ENCODE measurements around the gene ABCA7.

The ABCA7 gene

DNA sequence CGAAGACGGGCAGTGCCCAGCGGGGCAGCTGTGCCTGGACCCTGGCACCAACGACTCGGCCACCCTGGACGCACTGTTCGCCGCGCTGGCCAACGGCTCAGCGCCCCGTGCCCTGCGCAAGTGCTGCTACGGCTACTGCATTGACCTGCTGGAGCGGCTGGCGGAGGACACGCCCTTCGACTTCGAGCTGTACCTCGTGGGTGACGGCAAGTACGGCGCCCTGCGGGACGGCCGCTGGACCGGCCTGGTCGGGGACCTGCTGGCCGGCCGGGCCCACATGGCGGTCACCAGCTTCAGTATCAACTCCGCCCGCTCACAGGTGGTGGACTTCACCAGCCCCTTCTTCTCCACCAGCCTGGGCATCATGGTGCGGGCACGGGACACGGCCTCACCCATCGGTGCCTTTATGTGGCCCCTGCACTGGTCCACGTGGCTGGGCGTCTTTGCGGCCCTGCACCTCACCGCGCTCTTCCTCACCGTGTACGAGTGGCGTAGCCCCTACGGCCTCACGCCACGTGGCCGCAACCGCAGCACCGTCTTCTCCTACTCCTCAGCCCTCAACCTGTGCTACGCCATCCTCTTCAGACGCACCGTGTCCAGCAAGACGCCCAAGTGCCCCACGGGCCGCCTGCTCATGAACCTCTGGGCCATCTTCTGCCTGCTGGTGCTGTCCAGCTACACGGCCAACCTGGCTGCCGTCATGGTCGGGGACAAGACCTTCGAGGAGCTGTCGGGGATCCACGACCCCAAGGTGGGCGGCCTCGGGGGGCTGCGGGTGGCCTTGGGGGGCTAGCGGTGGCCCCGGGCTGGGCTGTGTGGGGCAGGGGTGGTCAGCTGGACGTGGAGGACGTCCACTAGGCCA lies 34.9 kb upstream of the ABCA7 start:
- DNase-seq: no peak

DNA sequence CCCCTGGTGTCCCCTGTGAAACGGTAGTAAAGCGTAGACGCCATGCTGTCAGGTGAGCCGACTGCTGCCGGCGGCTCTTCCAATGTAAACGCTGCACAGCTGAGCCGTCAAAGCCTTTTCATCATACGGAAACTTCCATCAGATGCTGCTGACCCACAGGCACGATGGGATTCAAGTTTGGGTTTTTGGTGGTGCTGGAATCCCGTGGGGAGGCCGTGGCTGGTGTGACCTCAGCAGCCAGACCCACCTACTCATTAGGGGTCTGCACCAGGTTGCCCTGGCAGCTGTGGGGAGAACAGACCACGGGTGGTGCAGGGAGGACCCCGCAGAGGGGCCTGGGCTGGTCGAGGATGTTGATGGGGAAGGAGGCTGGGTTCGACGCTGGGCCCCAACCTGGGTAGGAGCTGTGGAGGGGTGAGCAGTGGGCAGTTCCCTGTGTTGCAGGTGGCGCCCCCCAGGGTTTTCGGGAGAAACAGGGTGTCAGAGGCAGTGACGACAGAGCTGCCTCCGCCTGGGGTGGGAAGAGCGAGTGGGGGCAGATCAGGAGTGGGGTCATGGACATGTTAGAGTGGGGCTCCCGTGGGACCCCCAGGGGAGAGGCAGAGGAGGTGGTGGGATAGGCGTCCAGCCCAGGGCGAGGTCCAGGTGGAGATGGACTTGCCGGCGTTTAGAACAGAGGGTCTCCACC lies 33.1 kb upstream of the ABCA7 start:
- DNase-seq: no peak

DNA sequence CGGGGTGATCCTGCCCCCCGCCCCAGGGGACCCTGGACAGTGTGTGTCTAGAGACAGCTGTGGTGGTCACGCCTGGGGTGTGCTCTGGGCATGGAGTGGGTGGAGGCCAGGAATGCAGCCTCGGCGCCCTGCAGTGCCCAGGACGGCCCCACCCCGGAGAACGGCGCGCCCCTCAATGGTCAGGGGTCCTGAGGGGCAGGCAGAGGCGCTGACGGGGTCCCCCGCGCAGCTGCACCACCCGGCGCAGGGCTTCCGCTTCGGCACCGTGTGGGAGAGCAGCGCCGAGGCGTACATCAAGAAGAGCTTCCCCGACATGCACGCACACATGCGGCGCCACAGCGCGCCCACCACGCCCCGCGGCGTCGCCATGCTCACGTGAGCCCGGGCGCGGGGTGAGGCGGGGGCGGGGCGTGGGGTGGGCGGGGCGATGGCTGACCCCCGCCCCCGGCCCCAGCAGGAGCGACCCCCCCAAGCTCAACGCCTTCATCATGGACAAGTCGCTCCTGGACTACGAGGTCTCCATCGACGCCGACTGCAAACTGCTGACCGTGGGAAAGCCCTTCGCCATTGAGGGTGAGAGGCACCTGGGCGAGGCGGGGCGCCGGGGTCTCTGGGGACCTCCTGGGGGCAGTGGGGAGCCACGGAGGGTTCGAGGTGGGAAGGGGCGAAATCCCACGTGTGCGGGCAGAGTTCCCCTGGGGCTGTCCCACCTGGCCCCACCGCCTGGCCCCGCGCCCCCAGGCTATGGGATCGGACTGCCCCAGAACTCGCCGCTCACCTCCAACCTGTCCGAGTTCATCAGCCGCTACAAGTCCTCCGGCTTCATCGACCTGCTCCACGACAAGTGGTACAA lies 32.3 kb upstream of the ABCA7 start:
- DNase-seq: no peak

DNA sequence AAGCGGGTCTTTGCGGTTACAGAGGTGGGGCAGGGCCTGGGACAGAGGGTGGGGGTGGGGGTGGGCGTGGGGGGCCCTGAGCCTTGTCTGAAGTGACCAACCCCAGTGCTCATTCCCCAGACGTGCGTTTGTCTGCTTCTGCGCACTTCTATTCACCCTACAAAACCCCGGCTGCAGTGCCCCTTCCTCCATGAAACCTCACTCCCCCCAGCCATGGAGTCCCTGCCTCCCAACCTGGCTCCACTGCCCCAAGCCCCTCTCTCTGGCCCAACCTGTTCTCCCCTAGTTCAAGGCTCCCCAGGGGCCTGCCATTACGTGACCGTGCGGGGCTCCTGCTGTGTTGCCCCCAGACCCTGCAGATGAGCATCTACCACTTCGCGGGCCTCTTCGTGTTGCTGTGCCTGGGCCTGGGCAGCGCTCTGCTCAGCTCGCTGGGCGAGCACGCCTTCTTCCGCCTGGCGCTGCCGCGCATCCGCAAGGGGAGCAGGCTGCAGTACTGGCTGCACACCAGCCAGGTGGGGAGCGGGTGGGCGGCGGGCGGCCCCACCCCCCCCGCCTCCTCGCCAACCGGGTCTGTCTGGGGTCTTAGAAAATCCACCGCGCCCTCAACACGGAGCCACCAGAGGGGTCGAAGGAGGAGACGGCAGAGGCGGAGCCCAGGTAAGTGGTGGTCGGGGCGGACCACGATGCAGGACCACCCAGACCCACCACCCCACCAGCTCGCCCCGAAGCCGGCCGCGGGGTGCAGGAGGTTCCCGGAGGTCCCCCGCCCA lies 31.5 kb upstream of the ABCA7 start:
- no peak for DNase-seq

DNA sequence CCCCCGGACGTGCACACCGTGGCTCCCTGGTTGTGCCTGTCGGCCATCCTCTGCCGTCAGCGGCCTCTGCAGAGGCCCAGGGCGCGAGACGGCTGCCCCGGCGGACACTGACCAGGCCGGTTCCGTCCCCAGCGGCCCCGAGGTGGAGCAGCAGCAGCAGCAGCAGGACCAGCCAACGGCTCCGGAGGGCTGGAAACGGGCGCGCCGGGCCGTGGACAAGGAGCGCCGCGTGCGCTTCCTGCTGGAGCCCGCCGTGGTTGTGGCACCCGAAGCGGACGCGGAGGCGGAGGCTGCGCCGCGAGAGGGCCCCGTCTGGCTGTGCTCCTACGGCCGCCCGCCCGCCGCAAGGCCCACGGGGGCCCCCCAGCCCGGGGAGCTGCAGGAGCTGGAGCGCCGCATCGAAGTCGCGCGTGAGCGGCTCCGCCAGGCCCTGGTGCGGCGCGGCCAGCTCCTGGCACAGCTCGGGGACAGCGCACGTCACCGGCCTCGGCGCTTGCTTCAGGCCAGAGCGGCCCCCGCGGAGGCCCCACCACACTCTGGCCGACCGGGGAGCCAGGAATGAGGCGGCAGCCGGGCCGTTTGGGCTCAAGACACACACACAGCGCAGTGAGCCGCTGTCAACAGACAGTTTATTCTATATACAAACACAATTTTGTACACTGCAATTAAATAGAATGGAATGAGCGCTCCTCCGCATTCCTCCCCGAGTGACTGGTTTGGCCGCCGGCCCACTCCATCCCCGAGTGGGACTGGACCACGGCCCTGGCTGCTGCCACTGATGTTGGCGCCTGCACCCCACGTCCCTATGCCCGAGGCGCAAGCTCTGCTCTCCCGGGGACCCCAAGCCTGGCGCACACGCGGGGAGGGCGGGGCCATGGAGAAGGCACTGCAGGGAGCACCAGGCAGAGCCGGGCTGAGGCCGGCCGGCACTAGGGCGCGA lies 30.6 kb upstream of the ABCA7 start:
- DNase-seq: no peak

DNA sequence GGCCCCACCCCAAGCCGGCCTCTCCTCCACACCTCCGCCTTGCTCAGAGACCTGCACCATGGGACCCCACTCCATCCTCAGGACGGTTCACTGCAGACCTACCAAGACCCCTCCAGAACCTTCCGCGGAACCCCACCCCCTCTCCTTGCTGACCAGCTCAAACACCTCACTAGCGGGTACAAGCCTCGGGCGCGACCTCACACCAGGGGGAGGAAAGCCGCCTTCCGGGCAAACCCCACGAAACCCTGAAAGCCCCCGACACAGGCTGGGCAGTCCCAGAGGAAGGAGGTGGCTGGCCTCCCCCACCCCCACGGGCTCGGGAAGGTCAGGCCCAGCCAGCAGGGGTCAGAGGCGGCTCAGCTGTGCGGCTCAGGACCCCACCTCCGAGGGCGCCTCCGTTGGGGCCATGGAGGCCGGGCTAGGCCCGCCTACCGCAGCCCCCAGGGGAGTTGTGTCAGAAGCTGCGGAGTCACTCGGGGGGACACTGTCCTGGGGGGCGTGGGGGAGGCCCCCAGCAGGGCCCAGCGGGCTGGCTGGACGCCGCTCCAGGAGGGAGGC lies 29.8 kb upstream of the ABCA7 start:
- DNase-seq: no peak

DNA sequence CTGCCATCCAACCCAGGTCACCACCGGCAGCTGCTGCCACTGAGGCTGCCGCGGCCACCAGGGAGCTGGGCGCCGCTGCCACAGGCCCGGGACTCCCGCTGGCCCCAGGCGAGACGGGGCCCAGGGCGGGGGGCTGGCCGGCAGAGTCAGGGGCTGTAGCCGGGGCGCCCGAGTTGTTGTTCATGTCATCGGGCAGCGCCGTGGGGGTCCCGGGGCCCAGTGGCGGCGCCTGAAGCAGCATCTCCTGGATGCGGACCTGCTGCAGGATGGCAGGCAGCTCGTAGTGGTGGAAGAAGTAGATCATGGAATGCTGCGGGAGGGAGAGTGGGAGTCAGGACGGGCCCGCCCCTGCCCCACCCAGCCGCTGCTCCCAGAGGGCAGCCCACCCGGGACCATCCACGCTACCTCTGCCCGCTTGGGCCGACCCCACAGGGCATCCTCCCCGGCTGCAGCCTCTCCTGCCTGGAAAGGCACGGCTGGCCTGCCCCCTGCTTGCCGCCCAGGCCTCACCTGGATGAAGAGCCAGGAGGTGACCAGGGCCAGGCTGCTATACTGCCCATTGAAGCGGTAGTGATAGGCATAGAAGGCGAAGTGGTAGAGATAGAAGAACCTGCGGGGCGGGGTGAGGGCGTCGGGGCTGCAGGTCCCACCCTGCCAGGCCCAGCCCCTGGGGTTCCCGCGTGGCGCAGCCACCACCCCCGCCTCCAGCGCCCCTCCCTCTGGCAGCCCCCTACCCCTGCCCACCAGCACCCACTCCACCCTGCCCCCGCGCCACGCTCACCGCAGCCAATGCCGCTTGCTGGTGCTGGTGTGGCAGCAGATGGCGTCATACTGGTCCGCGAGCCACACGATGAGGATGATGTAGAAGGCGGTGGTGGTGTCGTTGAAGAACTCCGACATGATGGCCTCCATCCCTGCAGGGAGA lies 29.1 kb upstream of the ABCA7 start:
- no peak for DNase-seq

DNA sequence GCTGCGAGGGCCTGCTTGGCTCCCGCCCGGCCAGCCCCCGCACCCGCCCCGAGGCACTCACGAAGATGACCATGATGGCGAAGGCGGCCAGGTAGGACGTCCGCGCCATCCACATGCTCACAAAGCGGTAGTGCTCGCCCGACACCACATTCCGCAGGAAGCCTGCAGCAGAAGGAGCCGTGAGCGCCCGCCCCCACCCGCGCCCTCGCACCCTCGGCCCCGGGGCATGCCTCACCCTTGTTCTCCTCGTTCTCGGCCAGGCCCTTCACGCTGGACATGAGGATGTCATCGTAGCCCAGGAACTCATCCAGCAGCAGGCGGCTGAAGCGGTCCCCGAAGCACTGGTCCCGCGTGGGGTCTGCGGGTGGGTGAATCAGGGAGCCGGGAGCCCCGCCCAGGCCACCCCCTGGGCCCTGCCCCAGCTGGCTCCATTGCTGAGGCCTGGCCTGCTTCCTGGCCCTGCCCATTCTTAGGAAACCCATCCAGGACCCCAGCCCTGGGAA lies 28.0 kb upstream of the ABCA7 start:
- no peak for DNase-seq

DNA sequence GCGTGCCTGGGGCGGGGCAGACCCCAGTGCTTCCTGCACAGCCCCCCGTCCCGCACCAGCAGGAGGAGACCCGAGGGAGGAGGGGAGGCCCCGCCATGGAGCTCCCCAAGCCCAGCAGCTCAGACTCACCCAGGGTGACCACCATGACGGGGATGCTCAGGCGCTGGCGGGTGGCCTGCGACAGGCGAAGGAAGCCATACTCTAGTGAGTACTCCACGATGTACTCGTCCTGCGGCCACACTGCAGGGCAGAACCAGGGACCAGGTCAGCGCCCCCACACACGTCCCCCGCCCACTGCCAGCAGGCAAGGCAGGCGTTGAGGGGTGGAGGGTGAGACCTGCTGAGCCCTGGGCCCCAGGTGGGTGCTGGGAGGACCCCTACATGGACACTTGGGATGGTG lies 27.6 kb upstream of the ABCA7 start:
- DNase-seq: no peak

DNA sequence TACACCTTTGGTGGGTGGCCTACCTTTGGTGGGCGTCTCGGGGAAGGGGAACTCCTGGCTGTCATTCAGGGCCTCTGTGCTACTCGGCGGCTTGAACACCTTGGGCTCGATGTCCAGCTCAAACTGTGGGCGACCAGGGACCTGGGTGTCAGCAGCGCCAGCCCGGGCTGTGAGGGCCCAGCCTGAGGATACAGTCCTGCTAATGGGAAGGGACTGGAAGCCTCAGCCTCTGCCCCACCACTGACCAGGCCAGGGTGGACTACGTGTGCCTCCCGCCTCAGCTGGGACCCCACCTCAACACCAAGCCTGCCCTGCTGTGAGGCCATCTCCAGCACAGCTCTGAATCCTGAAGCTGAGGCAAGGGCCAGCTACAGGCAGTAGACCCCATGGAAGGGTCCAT lies 26.7 kb upstream of the ABCA7 start:
- no peak for DNase-seq

DNA sequence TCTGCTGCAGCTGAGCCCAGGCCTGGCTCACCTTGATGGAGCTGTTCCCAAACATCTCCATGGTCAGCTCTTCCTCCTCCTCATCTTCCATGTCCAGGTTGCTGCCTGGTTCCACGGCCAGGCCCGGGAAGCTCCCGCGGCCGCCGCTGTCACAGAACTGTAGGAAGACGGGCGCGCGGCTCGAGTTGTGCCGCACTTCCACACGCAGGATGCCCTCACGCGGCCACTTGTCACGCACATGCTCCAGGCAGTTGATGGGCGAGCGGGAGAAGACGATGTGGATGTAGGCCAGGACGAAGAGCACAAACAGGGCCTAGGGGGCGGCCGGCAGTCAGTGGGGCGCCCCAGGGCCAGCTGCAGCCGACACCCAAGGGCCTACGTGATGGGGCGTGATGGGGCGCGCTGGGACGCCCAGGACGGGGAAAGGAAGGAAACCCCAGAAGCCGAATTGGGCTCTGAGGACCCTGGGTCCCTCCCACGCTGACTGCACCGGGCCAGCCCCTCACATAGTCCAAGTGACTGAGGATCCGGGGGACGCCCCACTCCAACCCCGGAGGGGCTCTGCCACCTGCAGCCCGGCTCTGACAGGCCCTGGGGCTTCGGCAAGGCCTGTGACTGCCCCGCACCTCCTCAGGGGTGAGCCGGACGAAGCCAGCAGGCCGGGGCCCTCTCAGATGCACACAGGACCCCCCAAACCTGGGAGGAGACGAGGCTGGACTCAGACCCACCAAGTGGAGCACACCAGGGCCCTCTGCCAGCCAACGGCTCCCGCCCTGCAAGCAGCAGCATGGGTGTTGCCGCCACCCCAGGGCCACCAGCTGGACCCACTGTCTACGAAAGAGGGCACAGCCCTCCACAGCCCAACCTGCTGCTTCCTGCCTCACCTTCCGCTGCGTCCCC lies 25.5 kb upstream of the ABCA7 start:
- no peak for DNase-seq

DNA sequence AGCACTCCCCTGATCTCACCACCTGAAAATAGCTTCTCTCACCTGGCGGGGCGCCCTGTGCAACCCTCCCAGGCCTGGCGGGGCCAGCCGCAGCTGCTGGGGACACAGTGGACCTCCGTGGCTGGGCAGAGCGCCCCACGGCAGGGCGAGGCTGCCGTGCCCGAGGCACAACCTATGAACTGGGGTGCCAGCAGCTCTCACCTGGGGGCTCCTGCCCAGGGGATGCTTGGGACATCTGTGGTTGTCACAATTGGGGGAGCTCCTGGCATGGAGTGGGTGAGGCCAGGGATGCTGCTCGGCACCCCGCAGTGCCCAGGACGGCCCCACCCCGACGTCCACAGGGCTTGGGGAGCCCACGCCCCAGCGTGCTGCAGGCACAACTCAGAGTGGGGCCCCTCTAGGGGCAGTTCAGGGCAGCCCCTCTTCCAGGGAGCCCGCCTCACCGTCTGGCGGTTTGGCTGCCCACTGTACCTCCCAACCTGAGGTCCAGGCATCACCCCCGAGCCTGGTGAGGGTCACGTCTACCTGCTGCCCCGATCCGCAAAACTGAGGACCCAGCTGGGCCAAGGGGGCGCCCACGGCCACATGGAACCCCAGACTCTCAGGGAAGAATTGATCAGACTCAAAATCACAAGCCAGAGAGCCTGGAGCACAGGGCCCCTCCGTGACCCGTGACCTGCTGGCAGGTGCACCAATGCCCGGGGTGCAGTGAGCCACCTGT lies 24.7 kb upstream of the ABCA7 start:
- no peak for DNase-seq

DNA sequence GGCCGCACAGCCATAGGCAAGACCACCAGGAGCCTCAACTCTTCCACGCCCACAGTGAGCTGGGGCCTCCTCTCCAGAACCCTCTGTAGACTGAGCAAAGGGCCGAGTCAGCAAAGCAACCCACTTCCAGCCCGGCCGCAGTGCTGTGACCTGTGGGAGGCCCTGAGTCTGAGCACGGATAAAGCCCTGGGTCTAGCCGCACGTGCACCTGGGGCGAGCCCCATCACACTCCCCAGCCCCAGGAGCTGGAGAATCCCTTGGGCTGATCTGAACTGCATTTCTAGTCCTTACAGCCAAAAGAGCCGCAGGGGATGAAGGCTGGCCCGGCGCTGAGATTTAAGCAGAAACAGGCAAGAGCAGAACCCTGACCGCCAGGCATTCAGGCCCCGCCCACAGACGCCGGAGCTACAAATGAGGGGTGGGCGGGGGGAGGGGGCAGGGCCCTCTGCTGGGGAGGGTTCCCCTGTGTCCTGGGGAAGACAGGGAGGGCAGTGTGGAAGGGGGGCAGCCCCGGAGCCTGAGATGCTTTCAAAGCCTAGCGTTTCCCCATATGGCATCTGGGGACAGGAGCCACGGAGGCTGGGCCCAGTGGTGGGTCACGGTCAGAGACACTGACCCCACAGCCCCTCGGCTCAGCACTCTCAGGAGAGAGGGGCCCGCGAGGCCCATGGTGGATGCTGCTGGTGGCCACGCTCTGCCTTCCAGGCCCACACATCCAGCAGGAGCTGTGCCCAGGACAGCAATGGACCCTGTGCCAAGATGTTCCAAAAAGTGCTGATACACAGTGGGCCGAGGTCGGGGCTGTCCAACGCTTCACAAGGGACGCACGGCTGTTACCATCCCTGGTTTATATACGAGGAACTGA lies 23.9 kb upstream of the ABCA7 start:
- no peak for DNase-seq

DNA sequence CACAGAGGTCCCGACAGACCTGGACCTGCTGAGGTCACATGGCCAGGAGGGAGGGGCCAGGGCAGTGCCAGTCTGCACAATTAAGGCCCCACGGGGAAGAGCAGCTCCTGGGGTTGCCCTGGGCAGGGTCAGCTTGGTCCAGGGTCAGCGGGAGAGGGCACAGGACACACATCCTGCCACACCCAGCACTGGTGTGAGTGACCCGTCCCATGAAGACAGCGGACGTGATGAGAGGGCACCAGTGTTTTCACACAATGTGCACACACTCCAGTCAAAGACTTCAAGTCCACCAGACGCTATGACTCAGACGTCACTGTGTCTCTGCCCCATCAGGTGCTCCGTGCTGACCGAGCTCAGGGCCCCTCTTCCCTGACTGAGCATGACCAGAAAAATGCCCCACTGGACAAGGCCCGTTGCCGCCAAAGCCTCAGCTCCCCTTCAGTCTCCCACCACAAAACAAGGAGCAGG lies 23.2 kb upstream of the ABCA7 start:
- no peak for DNase-seq

DNA sequence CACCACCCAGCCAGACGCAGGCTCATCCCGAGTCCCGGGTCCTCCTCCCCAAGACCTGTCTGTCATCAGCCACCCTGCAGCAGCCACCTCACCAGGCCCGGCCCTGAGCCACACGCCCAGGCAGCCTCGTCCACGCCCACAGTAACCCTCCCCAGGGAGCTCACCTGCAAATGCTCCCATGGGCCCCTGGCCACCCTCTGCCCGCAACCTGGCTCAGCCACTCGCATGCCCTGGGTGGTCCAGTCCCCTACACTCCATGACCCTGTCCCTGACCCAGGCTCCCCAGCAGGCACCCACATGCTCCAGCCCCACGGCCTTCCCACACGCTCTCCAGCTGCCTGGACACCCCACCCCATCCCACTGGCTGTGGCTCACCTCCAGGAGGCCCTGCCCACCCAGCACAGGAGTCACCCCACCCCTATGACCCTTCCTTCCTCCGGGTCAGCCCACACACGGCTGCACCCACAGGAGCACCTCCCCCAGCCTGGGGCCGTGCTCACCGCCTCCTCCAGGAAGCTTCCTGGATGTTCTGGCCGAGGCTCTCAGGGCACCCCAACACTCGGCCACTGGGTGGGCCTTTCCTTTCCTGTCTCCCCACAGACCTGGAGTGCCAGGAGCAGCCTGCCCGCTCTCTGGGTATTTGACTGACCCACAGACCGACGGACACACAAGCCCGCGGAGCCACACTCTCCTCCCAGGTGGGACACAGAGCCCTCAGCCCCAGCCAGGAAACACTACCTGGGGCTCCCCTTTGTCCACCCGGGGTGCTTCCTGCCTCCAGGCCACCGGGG lies 22.6 kb upstream of the ABCA7 start:
- DNase-seq: no peak

DNA sequence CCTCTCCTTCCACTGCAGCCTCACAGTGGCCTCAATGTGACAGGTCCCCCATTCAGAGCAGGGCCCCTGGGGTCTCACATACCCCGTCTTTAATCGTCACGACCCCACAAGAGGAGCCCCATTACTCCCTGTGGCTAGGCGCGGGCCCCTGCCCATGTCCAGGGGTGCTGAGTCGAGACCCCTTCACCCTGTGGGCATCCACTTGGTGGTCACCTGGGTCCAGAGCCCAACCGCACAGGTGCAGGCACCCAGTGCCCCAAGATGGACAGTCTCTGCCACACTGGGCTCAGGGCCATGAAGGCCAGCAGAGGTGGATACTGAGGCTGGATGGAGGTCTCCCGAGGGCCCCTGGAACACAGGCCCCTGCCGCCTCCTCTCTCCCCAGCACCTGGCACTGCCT lies 22.0 kb upstream of the ABCA7 start:
- no peak for DNase-seq

Data from activated T-cell treated with anti-CD3 and anti-CD28 coated beads, Interleukin-2, amount 50 U/mL, for 48 hours (primary cell).